Neural cell (in vitro differentiated cells): ENCODE data around the gene USP9X. TPM values are rescaled to one million over a fixed set of nuclear protein-coding genes. Genes with fewer than 3 reads are reported as not detected.

ENCODE experiments used
- H2AFZ ChIP-seq: fragments of 200-600, 300-800 bp; sonication (generic), shearing (Covaris generic); 2 replicates; pipeline ENCODE4 v1.6.0; 2014; ENCODE audit warnings: low read depth, mild to moderate bottlenecking, antibody characterized with exemption, low read length, moderate library complexity
- H3F3A ChIP-seq: fragments of 200-600 bp; shearing (Covaris generic); 2 replicates; pipeline ENCODE4 v1.6.1; 2016; ENCODE audit warnings: mild to moderate bottlenecking, moderate library complexity, mixed read lengths, antibody characterized with exemption, low read length; ENCODE audit not compliant: insufficient read depth, poor library complexity, severe bottlenecking
- H3K27ac ChIP-seq: fragments of 200-600, 300-800 bp; sonication (generic), shearing (Covaris generic); 2 replicates; pipeline ENCODE4 v1.5.1; 2014; ENCODE audit warnings: mild to moderate bottlenecking, low read length, moderate library complexity
- H3K27me3 ChIP-seq: fragments of 300-800, 200-600 bp; sonication (generic), shearing (Covaris generic); 2 replicates; pipeline ENCODE4 v1.6.0; 2014; ENCODE audit warnings: mild to moderate bottlenecking, low read depth, low read length, moderate library complexity; ENCODE audit not compliant: insufficient read depth
- H3K36me3 ChIP-seq: fragments of 300-800, 200-600 bp; sonication (generic), shearing (Covaris generic); 2 replicates; pipeline ENCODE4 v1.5.1; 2014; ENCODE audit warnings: mild to moderate bottlenecking, antibody characterized with exemption, low read length, moderate library complexity; ENCODE audit not compliant: insufficient read depth
- H3K4me2 ChIP-seq: fragments of 300-800, 200-600 bp; sonication (generic), shearing (Covaris generic); 2 replicates; pipeline ENCODE4 v1.6.0; 2014; ENCODE audit warnings: mild to moderate bottlenecking, low read length
- H3K4me3 ChIP-seq: fragments of 300-800, 200-600 bp; sonication (generic), shearing (Covaris generic); 2 replicates; pipeline ENCODE4 v1.5.1; 2014; ENCODE audit warnings: mild to moderate bottlenecking, low read length, moderate library complexity
- H3K79me2 ChIP-seq: fragments of 200-600 bp; shearing (Covaris generic); replicated peaks from 2 replicates; pipeline ENCODE4 v1.6.0; 2014; ENCODE audit warnings: mild to moderate bottlenecking, low read length, moderate library complexity; ENCODE audit not compliant: insufficient read depth
- H3K9ac ChIP-seq: fragments of 300-800, 200-600 bp; sonication (generic), shearing (Covaris generic); 2 replicates; pipeline ENCODE4 v1.6.1; 2016; ENCODE audit warnings: mild to moderate bottlenecking, low read length, mixed read lengths
- H3K9me2 ChIP-seq: fragments of 200-600 bp; shearing (Covaris generic); 2 replicates; pipeline ENCODE4 v1.6.1; 2016; ENCODE audit warnings: mild to moderate bottlenecking, low read length, mixed read lengths; ENCODE audit not compliant: insufficient read depth
- H3K9me3 ChIP-seq: fragments of 200-600, 300-800 bp; sonication (generic), shearing (Covaris generic); 2 replicates; pipeline ENCODE4 v1.6.1; 2016; ENCODE audit warnings: mild to moderate bottlenecking, mixed run types, low read length, moderate library complexity, mixed read lengths
- H4K20me1 ChIP-seq: fragments of 200-600 bp; shearing (Covaris generic); 2 replicates; pipeline ENCODE4 v1.6.1; 2016; ENCODE audit warnings: mild to moderate bottlenecking, mixed run types; ENCODE audit not compliant: insufficient read depth
- EP300 ChIP-seq: fragments of 450-650 bp; conservative IDR thresholded peaks from 2 replicates; pipeline ENCODE4 v1.6.1; 2014; ENCODE audit warnings: antibody characterized with exemption, mild to moderate bottlenecking, moderate library complexity; ENCODE audit not compliant: poor library complexity, severe bottlenecking
- EZH2 ChIP-seq: fragments of 200-600, 300-800 bp; shearing (Covaris generic), sonication (generic); IDR thresholded peaks from 2 replicates; pipeline ENCODE4 v1.6.1; 2014; ENCODE audit warnings: antibody characterized with exemption, low read length, borderline replicate concordance, mild to moderate bottlenecking; ENCODE audit not compliant: insufficient read depth, poor library complexity, severe bottlenecking
- MXI1 ChIP-seq: fragments of 450-650 bp; conservative IDR thresholded peaks from 2 replicates; pipeline ENCODE4 v1.6.1; 2014; ENCODE audit warnings: antibody characterized with exemption, mild to moderate bottlenecking; ENCODE audit not compliant: poor library complexity, severe bottlenecking
- POLR2AphosphoS5 ChIP-seq: IDR thresholded peaks from 2 replicates; pipeline ENCODE4 v1.6.1; 2012
- RAD21 ChIP-seq: fragments of 450-650 bp; conservative IDR thresholded peaks from 2 replicates; pipeline ENCODE4 v1.6.1; 2014; ENCODE audit warnings: antibody characterized with exemption, mild to moderate bottlenecking, moderate library complexity
- REST ChIP-seq: IDR thresholded peaks from 2 replicates; pipeline ENCODE4 v1.6.1; 2012; ENCODE audit warnings: borderline replicate concordance
- SMC3 ChIP-seq: fragments of 450-650 bp; conservative IDR thresholded peaks from 2 replicates; pipeline ENCODE4 v1.6.1; 2014; ENCODE audit warnings: antibody characterized with exemption, mild to moderate bottlenecking, moderate library complexity; ENCODE audit not compliant: poor library complexity
- TAF1 ChIP-seq: IDR thresholded peaks from 2 replicates; pipeline ENCODE4 v1.6.1; 2012; ENCODE audit warnings: low read depth
- polyA plus RNA-seq: library from polyadenylated mRNA; depleted of rRNA; stranded (reverse); fragments of >200 nt; gene quantifications from 2 replicates; pipeline ENCODE4 v1.2.3, GENCODE V29; 2014
- TF ChIP-seq, protein P1 (sequence below): fragments of 450-650 bp; IDR thresholded peaks from 2 replicates; pipeline ENCODE4 v1.5.1; 2014; ENCODE audit warnings: antibody characterized with exemption, mild to moderate bottlenecking, moderate library complexity; ENCODE audit not compliant: poor library complexity, severe bottlenecking

The USP9X gene
- polyA plus RNA-seq, 1 donor from 2014 or later: 36.1 TPM

- Histone ChIP-seq H3K9ac (no peak overlapping the region), H3F3A (no peaks in the 10 kb centered on the region), H3K9me2 (no peaks in the 10 kb centered on the region), H3K79me2 (no peaks in the 10 kb centered on the region), H2AFZ (no peak overlapping the region), H3K36me3 (no peaks in the 10 kb centered on the region), H3K4me2 (no peak overlapping the region), H3K4me3 (no peak overlapping the region), H3K9me3 (no peaks in the 10 kb centered on the region), H3K27me3 (no peaks in the 10 kb centered on the region), H4K20me1 (no peaks in the 10 kb centered on the region), H3K27ac (no peak overlapping the region)
- TF ChIP-seq POLR2AphosphoS5 (no peak), TAF1 (no peak), SMC3 (no peak), MXI1 (no peak), RAD21 (no peak), EZH2 (no peak), REST (no peak), EP300 (no peak)
- TF ChIP-seq, protein P1, sequence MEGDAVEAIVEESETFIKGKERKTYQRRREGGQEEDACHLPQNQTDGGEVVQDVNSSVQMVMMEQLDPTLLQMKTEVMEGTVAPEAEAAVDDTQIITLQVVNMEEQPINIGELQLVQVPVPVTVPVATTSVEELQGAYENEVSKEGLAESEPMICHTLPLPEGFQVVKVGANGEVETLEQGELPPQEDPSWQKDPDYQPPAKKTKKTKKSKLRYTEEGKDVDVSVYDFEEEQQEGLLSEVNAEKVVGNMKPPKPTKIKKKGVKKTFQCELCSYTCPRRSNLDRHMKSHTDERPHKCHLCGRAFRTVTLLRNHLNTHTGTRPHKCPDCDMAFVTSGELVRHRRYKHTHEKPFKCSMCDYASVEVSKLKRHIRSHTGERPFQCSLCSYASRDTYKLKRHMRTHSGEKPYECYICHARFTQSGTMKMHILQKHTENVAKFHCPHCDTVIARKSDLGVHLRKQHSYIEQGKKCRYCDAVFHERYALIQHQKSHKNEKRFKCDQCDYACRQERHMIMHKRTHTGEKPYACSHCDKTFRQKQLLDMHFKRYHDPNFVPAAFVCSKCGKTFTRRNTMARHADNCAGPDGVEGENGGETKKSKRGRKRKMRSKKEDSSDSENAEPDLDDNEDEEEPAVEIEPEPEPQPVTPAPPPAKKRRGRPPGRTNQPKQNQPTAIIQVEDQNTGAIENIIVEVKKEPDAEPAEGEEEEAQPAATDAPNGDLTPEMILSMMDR: no peak
These were observed 165.6 kb downstream of the USP9X start for GRCh38 chrX:41250867-41251266.

DNA sequence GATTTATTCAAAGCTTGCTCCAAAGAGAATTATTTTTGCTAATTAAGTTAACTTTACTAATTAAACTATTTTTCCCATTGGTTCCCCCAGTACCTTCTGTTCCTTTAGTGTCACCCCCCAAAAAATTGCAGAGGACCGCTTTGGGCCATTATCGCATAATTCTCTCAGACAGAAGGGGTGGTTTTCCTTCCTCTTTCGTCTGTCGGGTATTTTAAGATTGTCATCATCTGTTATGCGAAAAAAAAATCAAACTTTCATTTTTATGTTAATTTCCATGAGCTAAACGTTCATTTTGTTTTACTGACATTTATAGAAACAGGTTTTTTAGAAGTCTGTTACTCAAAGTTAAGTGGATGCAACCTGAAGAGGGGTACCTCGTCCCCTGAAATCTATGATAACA is 172.6 kb downstream of the USP9X start:
- Histone ChIP-seq H3K4me2 (no peak overlapping the region), H3K9me2 (no peaks in the 10 kb centered on the region), H3K79me2 (no peaks in the 10 kb centered on the region), H3K9me3 (no peaks in the 10 kb centered on the region), H4K20me1 (no peaks in the 10 kb centered on the region), H3K4me3 (no peak overlapping the region), H3K27ac (no peak overlapping the region), H3F3A (no peaks in the 10 kb centered on the region), H3K9ac (no peak overlapping the region), H2AFZ (no peak overlapping the region), H3K36me3 (no peaks in the 10 kb centered on the region), H3K27me3 (no peaks in the 10 kb centered on the region)
- TF ChIP-seq EP300 (no peak), REST (no peak), POLR2AphosphoS5 (no peak), EZH2 (no peak), SMC3 (no peak), RAD21 (no peak), MXI1 (no peak), TAF1 (no peak)
- TF ChIP-seq, protein P1: no peak
